Loucy (cell line): Measurements from ENCODE around the gene LRBA.

ENCODE experiments used
- EZH2phosphoT487 ChIP-seq: fragments of 200-600 bp; IDR thresholded peaks from 2 replicates; pipeline ENCODE4 v1.6.1; 2018; ENCODE audit warnings: antibody characterized with exemption, mild to moderate bottlenecking, moderate library complexity, borderline replicate concordance
- TF ChIP-seq, protein P1 (sequence below): fragments of 200-600 bp; sonication (generic); conservative IDR thresholded peaks from 2 replicates; pipeline ENCODE4 v1.5.1; 2014; ENCODE audit warnings: mild to moderate bottlenecking, antibody characterized with exemption, low read length

DNA sequence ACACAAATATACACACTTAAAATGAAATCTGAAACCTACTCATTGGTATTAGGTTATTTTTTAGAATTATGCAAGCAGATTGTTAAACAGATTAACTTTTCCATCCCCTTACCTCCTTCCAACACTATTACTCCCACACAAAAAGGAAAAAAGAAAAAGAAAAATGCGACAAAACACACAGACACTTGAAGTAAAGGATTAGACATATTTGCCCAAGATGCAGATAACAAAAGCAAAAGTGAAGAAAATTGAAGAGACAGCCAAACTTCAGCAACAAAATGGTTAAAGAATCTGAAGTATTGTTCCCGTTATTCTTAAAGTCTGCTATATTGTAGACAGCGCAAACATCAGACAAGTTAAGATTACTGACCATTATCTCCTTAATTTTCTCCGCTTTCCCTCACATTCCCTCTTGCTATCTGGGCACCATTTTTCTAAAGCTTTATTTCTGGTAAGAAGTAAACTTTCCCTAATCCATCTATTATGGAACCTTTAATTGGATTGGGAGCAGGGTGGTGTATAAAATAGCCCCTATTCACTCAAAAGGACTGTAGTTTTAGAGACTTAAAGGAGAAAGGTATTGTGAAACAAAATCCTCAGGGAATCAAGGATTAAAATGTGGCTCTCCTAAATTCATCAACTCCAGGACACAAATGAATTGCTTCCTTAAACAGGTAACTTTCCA is 467.8 kb downstream of the LRBA start:
- TF ChIP-seq, protein P1, sequence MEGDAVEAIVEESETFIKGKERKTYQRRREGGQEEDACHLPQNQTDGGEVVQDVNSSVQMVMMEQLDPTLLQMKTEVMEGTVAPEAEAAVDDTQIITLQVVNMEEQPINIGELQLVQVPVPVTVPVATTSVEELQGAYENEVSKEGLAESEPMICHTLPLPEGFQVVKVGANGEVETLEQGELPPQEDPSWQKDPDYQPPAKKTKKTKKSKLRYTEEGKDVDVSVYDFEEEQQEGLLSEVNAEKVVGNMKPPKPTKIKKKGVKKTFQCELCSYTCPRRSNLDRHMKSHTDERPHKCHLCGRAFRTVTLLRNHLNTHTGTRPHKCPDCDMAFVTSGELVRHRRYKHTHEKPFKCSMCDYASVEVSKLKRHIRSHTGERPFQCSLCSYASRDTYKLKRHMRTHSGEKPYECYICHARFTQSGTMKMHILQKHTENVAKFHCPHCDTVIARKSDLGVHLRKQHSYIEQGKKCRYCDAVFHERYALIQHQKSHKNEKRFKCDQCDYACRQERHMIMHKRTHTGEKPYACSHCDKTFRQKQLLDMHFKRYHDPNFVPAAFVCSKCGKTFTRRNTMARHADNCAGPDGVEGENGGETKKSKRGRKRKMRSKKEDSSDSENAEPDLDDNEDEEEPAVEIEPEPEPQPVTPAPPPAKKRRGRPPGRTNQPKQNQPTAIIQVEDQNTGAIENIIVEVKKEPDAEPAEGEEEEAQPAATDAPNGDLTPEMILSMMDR, result no peak
- TF ChIP-seq EZH2phosphoT487, result no peak
